Dedifferentiated amniotic fluid mesenchymal stem cell (primary cell): ENCODE data around the gene SLC35F3.
"Not testable (repeated sequence)": the region's sequence is repeated elsewhere in the genome, so short reads cannot be mapped to it uniquely, and the experiment has no call there.

Experiments used
- DNase-seq: peaks from one replicate; pipeline ENCODE4 v3.0.0-alpha.2; 2016; ENCODE audit errors: extremely low spot score

SLC35F3 gene

DNA sequence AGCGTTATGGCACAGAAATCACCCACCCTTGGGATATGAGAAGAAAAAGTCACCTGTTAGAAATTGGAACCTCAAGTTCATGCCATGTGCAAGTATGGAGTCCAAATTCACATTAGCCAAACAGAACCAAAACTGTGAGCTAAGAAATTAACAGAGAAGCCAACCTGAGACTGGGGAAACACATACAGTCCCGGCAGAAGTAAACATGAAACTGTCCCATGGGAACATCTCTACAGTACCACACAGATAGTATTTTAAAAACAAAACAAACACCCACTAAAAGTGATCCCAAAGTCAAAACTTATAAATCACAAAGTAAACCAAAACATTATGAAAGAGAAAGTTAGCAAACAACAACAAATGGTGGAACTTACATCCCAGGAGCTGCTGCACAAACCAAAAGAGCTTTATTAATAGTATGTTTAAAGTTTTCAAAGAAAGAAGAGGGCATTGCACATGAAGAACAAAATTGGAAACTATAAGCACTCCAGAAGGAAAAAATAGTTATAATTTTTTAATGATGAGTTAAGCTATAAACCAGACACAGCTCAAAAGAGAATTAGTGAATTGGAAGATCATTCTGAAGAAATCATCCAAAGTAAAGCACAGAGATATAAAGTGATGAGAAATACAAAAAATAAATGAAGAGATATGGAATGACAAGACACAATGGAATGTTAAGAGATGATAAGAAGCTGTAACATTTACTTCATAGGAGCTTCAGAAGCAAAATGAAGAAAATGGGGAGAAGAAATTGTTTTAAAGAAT is 385.2 kb downstream of the SLC35F3 start:
- DNase-seq = no peak

DNA sequence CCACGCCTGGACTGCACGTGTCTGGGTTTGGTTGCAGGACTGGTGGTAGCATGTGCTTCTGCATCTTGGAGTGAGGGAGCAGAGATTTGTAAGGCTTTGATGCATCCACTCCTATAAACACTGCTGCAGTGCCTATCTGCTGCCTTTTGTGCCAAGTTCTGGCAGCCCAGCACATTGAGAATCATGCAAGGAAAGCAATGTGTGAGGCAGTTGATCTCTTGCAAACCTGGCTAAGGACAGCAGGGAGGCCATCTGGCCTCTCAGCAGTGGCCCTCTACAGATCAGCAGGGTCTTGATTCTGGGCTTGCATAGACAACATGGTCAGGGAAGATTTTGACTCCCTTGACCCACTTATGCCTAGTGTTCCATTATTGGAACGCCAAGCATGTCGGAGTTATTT is 387.5 kb downstream of the SLC35F3 start:
- DNase-seq = no peak

DNA sequence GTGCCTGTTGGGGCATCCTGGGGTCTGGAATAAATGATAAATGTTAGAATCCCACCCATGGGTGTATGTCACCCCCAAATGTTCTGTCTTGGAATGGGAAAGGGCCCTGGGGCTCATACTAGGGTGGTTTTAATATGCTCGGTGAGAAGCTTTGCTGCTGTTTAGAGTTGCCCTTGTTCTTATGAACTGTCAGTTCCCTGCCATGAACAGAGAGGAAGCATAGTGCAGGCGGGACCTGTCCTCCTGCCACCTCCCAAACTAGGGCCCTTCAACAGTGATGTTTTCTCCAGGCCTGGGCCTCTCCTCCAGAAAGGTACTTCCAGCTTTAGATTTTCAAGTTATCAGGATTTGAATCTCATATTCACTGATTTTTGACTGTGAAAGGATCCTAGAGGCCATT is 388.1 kb downstream of the SLC35F3 start:
- DNase-seq = no peak

DNA sequence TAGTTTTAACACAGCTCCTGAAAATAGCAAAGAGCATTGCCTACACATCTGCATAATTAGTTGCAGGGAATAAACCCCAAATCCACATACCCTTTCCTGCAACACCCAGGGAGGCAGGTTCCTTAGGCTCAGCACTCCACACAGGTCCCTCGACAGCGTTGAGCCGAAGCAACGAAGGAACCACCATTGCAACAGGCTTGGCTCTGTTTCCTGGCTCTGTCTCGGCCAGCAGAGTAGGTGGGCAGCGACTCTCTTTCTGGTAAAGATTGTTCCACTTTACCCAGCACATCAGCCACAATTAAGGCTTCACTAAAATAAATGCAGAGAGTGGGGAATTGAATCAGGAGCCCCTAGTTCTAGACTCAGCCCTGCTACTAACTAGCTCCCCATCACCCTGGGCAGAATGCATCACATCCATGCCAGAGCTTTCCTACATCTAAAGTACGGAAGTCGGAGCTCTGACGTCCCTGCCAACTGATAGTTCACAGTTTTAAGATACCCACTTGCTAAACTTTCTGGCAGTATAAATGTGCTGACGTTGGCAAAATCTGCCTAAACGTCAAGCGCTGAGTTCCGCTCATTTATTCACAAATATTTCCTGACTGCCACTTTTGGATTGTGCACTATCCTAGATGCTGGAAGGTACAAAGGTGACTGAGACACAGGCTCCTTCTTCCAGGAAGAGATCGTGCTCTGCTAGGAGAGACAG is 389.8 kb downstream of the SLC35F3 start:
- DNase-seq = no peak

DNA sequence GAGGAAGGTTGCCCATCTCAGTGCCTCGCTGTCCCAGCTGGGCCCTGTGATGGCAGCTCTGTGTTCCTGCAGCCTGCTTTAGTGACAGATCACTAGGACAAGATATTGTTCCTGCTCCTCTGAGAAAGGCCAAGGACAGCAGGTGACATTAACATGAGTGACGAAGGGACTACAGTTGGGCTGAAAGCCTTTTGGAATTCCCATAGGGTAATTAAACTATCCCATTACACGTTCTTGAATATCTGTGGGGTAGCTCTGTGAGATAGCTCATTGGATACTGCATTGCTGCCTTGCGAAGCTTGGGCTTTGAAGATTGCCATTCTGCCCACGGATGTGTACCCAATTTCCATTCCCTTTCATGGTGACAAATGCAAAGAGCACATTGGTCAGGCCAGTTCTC is 390.6 kb downstream of the SLC35F3 start:
- no peak for DNase-seq

DNA sequence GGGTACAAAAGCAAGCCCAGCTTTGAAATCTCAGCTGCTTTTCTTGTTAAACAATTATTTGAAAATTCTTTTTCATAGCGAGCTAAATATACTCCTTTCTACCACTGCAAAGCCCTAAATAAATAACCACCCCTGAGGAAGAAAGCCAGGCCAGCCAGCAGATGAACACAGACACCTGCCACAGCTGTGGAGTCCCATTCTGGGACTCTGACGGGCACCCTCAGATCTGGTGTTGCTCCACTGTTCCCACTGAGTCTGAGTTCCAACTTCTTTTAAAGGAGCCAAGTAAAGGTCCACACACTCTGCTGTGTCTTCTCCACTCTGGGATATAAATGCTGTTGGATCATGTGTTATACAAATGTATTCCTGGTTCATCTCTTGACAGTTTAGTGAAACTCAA is 391.1 kb downstream of the SLC35F3 start:
- no peak for DNase-seq

DNA sequence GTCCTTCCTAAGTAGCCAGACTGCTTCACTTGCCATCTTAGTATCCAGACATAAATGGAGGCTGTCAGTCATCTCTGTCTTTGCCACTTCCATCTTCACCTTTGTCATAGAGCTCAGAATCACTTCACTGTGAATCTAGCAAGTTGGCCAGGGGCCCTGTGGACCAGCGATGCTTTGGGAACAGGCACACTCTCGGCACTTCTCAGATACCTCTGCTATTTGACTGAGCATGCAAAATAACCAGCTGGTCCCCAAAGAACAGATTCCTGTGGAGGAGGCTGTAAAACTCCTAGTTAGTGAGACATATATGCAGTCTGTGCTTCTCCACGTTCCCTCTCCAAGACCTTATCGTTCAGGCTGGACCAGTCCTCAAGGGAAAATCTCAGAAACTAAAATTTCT is 392.0 kb downstream of the SLC35F3 start:
- no peak for DNase-seq

DNA sequence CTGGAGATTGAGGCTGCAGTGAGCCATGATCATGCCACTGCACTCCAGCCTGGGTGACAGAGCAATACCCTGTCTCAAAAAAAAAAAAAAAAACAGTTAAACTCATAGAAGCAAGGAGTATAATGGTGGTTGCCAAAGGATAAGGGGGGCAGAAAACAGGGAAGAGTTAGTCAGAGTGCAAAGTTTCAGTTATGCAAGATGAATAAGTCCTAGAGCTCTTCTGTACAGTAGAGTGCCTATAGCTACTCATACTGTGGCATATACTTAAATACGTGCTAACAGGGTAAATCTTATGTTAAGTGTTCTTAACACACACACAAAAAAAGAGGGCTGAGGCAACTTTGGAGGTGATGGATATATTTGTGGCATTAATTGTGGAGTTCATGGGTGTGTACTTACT is 393.2 kb downstream of the SLC35F3 start:
- no peak for DNase-seq

DNA sequence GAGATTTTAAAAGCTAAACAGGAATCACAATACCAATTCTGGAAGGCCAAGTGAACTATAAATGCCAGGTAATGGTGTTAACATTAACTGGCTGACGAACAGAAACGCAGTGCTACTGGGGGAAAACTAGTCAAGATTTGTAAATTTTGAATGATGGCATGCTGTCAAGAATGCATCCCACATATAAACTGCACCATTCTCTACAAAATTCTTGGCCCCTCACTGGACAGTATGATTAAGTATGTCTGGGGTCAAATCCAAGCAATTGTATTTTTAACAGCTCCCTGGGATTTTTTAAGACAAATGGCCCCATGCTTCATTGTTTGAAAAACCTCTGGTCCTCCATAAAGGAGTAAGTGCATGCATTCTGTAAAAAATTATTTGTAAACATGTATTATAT is 395.6 kb downstream of the SLC35F3 start:
- DNase-seq = no peak

DNA sequence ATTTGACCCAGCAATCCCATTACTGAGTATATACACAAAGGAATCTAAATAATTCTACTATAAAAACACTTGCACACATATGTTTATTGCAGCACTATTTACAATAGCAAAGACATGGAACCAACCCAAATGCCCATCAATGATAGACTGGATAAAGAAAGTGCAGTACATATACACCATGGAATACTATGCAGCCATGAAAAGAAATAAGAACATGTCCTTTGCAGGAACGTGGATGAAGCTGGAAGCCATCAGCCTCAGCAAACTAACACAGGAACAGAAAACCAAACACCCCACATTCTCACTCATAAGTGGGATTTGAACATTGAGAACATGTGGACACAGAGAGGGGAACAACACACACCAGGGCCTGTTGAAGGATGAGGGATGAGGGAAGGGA is 397.2 kb downstream of the SLC35F3 start:
- DNase-seq = not testable (repeated sequence)

DNA sequence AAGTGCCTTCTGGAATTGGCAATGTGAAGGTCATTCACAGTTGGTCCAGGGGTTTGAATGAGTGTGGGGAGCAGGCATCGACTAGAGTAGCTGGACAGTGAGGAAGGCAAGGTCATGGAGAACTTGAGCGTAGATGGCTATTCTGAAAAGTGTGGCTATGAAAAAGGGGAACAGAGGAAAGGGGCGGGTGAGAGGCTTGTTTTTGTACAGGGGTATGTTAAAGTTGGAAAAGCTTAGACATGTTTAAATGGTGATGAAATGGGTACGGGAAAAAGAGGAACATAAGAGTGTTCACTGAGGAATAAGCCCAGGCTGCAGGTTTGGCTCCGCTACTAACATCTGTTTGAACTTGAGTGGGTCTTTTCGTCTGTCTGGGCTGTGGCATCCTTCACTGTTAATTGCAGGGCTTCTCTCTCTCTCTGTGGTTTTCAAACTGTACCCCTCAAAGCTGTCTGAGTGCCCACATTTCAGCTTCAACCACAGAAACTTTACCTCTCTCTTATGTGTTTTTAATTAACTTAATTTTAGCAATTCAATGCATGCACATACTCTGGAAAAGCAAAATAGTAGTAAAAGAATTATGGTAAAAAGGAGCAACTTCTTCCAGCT is 398.0 kb downstream of the SLC35F3 start:
- no peak for DNase-seq

DNA sequence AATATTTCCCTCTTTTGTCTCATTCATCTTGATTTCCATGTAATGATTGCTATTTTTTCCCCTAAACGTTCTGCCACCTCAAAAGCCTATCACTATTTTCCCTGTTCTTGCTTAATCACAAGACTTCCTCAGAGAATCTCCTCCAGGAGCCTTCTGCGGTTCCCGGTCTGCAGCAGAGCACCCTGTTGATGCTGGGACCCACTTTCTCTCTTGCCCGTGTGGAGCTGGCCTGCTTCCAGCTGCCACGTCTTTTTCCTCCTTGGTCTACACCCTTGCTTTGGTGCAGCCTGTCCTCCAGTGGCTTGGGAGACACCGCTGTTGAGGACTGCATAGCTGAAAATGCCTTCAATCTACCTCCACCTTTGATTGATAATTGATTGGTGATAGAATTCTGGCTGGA is 398.8 kb downstream of the SLC35F3 start:
- DNase-seq = no peak

DNA sequence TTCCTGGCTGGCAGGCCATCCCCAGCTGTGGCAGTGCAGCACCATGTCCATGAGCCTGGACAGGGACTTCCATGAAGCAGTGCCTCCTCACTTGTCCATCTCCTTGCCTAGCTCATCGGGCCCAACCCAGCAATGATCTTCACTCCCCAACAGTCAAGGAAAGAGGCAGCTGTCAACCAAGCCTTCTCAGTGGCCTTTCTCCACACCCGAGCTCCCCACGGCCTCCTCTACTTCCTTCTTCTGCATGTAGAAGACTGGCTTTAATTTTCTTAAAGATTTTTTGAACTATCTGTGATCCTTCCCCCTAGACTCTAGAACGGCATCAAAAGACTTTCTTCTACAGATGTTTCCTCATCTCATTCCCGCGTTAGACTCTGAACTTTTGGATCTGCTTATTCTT is 403.2 kb downstream of the SLC35F3 start:
- DNase-seq = no peak

DNA sequence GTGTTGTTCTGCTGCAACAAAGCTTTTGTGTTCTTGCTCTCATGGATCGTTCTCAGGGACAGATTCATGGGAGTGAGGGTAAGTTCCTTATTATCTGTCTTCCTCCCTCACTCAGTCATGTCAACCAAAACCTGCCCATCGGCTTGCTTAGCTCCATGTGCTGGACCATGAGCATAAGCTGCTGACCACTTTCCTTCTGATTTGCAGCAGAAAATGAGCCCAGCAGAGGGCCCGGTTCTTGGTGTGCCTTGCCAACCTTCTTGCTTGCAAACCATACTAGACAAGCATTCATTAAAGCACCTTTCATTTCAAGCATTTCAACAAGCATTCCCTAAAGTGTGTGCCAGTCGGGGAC is 404.7 kb downstream of the SLC35F3 start:
- DNase-seq = no peak

DNA sequence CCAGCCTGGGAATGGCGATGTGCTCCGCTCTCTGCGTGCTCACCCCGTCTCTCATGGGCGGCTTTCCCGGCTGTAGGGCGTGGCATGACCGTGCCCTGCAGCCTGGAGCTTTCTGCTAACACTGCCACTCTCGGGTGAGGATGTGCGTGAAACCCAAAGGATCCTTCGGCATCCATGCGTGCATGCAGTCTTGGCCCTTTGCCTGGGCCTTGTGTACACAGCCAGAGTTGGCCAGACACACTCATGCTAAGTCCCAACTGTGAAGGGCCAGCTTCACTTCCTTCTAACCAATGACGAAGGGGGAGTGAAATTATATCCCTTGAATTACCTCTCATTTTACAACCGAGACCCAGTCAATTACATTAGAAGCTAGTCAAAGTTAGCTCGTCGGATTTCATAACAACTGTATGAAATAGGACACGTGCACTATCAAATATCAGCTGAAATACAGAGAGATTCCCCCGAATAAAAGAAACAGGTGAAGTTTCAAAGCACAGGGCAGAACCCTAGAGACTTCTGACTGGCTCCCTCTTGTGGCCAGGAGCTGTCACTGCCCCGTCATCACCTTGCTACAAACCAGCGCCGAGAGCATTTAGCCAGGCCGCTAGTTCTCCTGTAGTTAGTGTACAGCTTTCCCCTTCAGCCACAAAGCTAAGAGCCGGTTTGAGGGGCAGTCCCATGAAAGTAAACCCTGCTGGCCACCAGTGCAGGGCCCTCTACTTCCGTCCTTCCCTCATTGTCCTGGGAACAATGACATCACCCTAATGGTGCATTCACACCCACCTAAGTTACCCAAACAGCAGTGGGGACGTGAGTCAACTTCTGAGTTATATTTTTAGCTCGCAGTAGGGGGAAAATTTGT is 405.4 kb downstream of the SLC35F3 start:
- DNase-seq = peak; percentile 39

DNA sequence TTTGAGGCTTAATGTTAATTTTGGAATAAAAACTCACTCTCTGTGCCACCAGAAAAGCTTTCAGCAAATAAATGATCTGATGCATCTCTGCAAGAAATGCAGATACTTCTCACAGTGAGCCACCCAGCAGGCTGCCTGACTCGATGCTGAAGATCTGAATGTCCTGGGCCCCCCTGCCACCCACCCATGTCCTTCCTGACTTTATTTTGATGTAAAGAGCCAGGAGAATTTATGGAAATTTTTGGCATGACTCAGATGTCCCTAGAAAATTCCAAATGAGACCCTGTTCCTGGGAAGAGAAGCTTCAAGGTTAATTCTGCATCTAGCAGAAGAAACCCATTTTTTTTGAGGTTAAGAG is 406.0 kb downstream of the SLC35F3 start:
- no peak for DNase-seq

DNA sequence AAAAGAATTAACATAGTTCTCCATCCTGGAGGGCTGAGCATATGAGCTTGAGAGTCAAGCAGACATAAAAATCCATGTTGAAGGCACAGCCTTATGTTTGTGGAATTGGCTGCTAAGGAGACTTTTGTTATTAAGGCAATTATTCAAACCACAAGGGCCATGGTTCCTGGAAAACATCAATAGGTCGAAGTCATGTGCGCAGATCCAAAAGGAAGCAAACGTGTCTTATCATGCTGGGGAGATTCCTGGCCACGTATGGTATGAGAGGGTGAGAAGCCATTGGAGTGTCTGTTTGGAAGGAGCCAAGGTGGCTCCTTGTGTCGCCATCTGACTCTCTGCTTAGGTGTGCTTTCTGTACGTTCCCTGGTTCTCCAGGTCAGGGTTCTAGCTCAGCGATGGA is 406.9 kb downstream of the SLC35F3 start:
- DNase-seq = no peak

DNA sequence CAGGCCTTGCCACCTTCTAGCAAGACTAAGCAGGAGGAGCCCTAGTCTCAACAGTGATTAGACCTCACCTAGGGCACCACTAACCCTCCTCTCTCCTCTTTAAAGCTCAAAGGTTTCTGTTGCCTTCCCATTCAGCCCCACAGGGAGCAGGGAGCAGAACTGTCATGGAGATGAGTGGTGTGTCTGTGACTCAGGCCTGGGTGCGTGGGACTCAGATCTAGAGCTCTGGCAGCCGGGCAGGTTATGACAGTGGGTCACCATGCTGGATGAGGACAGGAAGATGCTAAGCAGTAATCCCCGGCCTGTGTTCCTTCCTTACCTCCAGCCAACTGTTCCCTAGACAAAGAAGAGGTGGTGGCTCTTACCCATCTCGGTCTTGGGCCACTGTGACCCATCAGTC is 408.7 kb downstream of the SLC35F3 start:
- DNase-seq = no peak

DNA sequence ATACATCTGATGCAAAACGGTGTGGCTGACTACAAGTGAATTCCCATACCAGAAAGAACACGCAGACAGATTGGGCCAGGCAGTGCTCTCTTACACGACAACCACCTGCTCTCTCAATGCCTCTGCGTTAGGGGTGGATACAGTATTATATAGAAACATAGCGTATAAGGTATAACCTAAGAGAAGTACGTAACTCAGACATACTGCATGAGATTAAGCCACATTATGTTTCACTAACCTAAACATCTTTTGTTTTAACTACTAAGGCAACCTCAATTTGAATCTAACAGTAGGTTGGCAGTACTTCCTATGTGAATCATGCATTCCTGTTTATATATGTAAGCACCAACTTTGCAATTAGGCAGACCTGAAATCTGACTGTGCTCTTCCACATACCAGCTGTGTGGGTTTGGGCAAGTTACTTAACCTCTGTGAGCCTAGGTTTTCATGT is 410.6 kb downstream of the SLC35F3 start:
- peak; percentile 33 for DNase-seq

DNA sequence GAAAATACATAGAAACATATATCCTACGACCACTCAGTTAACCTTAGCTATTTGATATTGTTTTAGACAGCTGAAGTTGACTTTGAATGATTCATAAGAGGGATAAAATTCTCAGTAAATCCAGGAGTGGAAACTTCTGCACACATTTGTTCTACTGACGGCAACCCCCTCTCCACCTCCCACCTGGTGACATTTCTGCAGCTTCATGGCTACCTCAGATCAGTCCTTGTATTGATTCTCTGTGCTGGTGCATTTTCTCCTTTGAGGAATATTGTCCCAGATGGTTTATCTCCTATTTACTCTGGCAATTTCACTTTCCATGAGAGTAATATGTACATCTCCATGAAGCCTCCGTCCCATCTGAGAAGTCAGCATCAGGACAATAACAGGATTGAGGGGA is 411.1 kb downstream of the SLC35F3 start:
- no peak for DNase-seq

DNA sequence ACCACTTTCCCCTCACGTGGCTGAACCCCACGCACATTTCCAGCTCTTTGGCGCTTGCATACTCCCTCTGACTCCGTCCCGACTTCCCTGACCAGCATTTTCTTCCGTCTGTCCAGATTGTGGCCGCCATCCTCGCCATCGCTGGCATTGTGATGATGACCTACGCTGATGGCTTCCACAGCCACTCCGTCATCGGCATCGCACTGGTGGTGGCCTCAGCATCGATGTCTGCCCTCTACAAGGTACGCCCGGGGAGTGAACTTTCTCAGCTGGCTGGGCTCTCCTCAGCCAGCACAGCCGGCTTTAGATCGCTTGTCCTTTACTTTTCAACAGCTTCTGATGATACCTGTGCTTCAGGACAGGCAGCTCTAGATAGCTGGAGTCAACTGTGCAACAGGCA is 412.0 kb downstream of the SLC35F3 start:
- DNase-seq = no peak

DNA sequence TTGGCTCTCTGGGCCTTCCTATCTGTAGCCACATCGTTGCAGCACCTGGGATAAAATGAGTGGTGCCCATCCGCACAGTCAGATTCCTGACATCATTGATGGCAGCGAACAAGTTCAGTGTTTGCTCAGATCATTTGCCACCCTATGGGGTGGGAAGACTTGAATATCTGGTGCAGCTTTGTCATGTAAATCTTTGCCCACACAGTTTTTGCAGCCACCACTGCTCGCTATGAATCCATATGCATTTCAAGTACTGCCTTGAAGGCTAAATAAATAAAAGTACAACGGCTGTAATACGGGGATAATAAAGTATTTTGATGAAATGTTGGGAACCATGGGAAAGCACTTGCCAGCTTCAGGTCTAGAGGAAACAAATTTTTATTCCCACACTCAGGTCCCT is 412.5 kb downstream of the SLC35F3 start:
- DNase-seq = no peak
